ENCODE results near the gene ZCCHC9.
"Not testable (repeated sequence)": the region's sequence is repeated elsewhere in the genome, so short reads cannot be mapped to it uniquely, and the experiment has no call there.

ZCCHC9 gene

DNA sequence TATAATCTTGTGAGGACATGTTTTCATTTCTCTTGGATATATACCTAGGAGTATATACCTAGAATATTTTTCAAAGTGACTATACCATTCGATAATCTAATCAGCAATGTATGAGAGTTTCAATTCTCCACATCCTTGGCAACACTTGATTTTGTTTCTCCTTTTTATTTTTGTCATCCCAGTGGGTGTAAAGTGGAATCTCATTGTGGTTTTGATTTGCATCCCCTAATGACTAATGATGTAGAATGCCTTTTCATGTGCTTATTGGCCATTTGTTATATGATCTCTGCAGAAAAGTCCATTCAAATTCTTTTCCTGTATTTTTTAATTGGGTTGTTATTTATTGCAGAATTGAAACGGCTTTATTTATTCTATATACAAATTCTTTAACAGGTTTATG lies 15.2 kb downstream of the ZCCHC9 start:
- TF ChIP-seq, protein P1, sequence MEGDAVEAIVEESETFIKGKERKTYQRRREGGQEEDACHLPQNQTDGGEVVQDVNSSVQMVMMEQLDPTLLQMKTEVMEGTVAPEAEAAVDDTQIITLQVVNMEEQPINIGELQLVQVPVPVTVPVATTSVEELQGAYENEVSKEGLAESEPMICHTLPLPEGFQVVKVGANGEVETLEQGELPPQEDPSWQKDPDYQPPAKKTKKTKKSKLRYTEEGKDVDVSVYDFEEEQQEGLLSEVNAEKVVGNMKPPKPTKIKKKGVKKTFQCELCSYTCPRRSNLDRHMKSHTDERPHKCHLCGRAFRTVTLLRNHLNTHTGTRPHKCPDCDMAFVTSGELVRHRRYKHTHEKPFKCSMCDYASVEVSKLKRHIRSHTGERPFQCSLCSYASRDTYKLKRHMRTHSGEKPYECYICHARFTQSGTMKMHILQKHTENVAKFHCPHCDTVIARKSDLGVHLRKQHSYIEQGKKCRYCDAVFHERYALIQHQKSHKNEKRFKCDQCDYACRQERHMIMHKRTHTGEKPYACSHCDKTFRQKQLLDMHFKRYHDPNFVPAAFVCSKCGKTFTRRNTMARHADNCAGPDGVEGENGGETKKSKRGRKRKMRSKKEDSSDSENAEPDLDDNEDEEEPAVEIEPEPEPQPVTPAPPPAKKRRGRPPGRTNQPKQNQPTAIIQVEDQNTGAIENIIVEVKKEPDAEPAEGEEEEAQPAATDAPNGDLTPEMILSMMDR (IDR thresholded peaks at IDR 0.05; ENCODE audit: low read depth, low read length), result no peak
- no peak for DNase-seq (ENCODE audit: extremely low read depth, low read depth)

DNA sequence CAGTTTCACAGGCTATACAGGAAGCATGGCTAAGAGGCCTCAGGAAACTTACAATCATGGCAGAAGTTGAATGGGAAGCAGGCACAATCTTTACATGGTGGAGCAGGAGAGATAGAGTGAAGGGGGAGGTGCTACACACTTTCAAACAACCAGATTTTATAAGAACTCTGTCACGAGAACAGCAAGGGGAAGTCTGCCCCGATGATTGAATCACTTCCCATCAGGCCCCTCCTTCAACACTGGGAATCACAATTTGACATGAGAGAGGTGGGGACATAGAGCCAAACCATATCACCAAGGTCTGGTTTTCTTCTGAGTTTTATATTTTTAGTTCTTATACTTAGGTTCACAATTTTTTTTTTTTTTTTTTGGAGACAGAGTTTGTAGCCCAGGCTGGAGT lies 16.1 kb downstream of the ZCCHC9 start:
- DNase-seq (ENCODE audit: extremely low read depth, low read depth), result no peak
- TF ChIP-seq, protein P1 (IDR thresholded peaks at IDR 0.05; ENCODE audit: low read depth, low read length), result no peak

DNA sequence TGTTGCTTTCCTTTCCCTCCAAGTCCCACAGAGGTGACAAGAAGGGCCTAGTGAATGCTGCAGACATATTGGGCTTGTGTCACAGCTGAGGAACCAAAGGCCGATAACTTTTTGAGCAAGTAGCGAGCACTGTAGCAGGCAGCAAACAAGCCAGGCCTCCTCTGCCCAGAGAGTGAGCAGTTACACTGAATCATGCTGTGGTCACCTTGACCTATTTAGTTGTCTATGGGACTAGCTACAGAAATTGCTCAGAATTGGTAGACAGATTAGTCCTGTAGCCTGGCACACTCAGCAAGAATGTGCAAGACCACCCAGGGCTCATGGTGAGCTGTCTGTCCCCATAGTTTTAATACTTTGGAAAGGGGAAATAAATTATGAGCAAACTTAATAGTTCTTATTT lies 25.2 kb downstream of the ZCCHC9 start:
- TF ChIP-seq, protein P1 (IDR thresholded peaks at IDR 0.05; ENCODE audit: low read depth, low read length), result no peak
- no peak for DNase-seq (ENCODE audit: extremely low read depth, low read depth)

DNA sequence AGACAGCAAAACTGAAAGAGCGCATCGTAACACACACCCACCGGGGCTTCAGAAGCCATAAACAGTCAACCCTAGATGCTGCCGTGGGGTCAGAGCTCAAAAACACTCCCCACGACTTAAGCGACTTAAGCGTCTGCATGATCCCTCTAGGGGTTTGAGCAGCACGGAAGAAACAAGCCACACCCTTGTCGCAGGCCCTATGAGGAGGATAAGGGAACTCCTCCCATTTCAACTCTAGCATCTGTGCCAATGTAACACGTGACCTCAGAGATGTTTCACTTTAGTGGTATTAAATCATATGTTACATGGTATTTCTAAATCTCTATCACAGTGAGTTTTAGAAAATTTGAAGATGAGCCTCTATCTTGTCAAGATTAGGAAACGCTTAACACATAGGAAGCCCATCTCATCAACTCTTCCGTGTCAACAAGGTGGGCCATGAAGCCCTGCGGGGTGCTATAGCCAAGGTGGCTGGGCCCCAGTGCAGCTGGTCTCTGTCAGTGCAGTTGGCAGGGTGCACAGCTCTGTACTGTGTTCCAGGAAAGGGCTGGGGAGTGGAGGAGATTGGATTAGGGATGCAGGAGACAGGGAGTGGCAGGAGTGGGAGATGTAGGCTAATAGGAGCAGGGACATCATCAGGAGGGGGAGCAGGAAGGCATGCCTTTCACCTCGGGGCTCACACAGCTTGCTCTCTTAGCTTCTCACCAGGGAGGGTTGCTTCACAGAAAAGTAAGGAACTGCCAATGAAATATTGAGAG lies 33.1 kb downstream of the ZCCHC9 start:
- DNase-seq (ENCODE audit: extremely low read depth, low read depth), result no peak
- TF ChIP-seq, protein P1 (IDR thresholded peaks at IDR 0.05; ENCODE audit: low read depth, low read length), result no peak

DNA sequence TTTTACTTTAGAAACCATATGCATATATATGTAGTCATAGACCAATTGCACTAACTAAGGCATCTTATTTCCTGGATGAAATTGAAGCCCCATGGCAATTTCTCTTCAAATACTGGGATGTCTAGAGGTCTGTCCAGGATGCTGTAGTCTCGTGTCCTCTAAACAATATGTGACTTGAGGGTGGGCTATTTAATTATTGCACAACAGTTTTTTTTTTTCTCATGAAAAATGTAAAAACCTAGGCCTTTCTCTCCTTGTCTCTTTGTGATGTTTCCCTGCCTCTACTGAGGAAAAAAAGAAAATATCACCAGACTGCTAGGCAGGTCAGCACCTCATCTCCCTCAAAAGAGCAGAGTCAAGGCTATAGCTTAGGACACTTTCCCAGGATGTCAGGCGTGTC lies 34.6 kb downstream of the ZCCHC9 start:
- TF ChIP-seq, protein P1 (IDR thresholded peaks at IDR 0.05; ENCODE audit: low read depth, low read length), result no peak
- no peak for DNase-seq (ENCODE audit: extremely low read depth, low read depth)

DNA sequence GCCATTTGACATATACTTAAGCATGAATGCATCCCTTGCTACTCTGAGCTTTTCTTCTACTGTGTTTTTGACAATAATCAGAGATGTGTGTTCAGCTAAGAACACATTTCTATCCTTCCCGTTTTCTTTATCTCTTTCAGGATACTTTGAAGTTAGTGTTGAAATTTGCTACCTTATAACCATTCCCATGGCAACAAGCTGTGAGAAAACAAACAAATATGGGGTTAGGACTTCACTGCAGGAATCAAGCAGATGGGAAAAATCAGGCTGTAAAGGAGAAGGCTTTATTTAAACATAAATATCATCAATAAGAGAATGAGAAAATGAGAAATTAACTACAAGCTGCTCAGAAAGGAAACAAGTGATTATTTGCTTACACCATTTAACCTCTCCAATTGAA lies 35.2 kb downstream of the ZCCHC9 start:
- TF ChIP-seq, protein P1 (IDR thresholded peaks at IDR 0.05; ENCODE audit: low read depth, low read length), result no peak
- no peak for DNase-seq (ENCODE audit: extremely low read depth, low read depth)

DNA sequence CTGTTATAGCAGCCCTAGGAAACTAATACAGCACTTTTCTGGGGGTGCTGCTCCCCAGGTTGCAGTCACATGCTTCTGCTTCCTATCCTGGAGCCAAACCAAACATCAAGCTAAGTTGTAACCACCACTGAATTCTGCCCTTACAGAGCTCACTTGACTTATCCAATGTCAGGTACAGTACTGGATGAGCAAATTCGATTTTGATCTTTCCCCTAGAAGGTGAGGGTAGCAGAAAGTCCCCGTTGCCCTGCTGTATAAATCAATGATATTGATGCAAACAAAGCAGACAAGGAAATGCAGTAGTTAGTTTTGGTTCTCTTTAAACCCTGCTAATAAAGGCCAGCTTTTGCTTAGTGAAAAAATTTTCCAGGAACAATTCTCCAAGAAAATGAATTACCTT lies 36.4 kb downstream of the ZCCHC9 start:
- TF ChIP-seq, protein P1 (IDR thresholded peaks at IDR 0.05; ENCODE audit: low read depth, low read length), result no peak
- no peak for DNase-seq (ENCODE audit: extremely low read depth, low read depth)

DNA sequence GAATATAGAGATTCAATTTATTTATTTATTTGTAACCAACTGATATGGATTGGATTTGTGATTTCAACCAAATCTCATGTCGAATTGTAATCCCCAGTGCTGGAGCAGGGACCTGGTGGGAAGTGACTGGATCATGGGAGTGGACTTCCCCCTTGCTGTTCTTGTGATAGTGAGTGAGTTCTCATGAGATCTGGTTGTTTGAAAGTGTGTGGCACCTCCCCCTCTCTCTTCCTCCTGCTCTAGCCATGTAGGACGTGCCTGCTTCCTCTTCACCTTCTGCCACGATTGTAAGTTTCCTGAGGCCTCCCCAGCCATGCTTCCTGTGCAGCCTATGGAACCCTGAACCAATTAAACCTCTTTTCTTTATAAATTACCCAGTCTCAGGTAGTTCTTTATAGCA lies 36.8 kb downstream of the ZCCHC9 start:
- not testable (repeated sequence) for DNase-seq (ENCODE audit: extremely low read depth, low read depth)
